Measurements from ENCODE around the gene WWOX.

Gene WWOX

DNA sequence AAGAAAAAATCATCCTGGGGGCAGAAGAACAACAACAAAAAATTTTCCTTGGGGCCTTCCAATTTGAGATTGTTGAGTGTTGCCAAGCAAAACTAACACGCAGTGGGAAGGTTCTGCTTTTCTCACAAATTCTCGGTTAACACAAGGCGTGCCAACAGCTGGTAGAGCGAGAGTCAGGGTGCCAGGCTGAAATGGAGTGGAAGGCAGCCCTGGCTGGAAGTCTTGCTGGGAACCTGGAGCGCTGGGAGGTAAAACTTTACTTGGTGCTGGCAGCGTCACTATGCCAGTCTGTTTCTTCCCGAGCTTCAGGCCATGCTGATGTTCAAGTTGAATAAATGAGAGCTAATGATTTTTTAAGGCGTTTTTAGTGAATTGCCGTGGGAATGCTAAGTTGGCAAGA lies 189.4 kb downstream of the WWOX start:
- H3K9ac ChIP-seq (ENCODE audit: low read depth in 1 of 2, low read length in 2 of 2) = no peak overlapping the region
- H3K4me3 ChIP-seq (ENCODE audit: low read length in 2 of 2) = no peak overlapping the region
- H3K27ac ChIP-seq (ENCODE audit: low read depth in 2 of 2, low read length in 2 of 2) = no peak overlapping the region
- H3K27me3 ChIP-seq (ENCODE audit: control insufficient read depth in 2 of 2, insufficient read depth in 2 of 2, low read length in 2 of 2) = no peaks in the 10 kb centered on the region
- H3K36me3 ChIP-seq (ENCODE audit: control insufficient read depth in 2 of 2, insufficient read depth in 2 of 2, low read length in 2 of 2) = no peaks in the 10 kb centered on the region
- H3K4me1 ChIP-seq (ENCODE audit: control insufficient read depth in 2 of 2, insufficient read depth in 2 of 2, low read length in 2 of 2) = peaks cover 0 to 3% of the 10 kb centered on the region in 2 donors
- no peaks in the 10 kb centered on the region for H3K9me3 ChIP-seq (ENCODE audit: control insufficient read depth in 2 of 2, low read length in 2 of 2)

DNA sequence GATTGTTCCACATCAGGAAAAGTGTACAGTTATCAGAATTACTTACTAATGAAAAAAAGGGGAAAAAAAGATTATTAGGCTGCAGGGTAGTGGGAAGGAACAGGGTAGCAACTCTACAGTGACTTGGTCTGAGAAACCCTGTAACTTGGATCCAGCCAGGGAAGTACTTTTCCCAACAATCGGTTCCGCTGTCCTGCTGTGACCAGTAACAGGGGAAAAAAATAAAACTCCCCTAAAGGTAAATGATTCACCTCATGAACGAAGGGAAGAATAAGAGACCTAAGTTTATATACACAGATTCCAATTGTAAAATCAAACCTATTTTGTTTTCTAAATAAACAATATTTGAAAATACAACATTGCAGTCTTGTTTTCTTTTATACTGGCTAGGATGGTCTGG lies 189.9 kb downstream of the WWOX start:
- H3K36me3 ChIP-seq (ENCODE audit: control insufficient read depth in 2 of 2, insufficient read depth in 2 of 2, low read length in 2 of 2) = no peaks in the 10 kb centered on the region
- H3K9me3 ChIP-seq (ENCODE audit: control insufficient read depth in 2 of 2, low read length in 2 of 2) = no peaks in the 10 kb centered on the region
- no peak overlapping the region for H3K27ac ChIP-seq (ENCODE audit: low read depth in 2 of 2, low read length in 2 of 2)
- H3K27me3 ChIP-seq (ENCODE audit: control insufficient read depth in 2 of 2, insufficient read depth in 2 of 2, low read length in 2 of 2) = no peaks in the 10 kb centered on the region
- H3K9ac ChIP-seq (ENCODE audit: low read depth in 1 of 2, low read length in 2 of 2) = no peak overlapping the region
- peaks cover 0 to 3% of the 10 kb centered on the region in 2 donors for H3K4me1 ChIP-seq (ENCODE audit: control insufficient read depth in 2 of 2, insufficient read depth in 2 of 2, low read length in 2 of 2)
- no peak overlapping the region for H3K4me3 ChIP-seq (ENCODE audit: low read length in 2 of 2)

DNA sequence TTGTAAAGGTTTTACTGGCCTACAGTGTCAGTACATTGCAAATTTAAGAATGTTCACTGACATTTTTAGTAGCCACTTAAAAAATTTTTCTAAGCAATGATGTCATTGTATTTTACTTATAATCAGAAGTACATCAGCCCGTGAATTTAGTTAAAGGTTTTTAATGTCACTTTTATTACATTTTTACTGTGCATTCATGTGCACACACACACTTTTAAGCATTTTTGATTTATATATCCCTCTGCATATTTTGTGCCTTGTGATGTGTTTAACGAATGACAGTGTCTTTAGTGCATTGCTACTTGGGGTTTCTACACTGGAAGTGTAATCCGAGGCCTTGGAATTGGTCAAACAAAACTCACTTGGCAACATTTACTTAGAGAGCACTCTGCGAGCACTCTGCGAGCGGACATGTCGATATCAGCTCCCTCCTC lies 190.4 kb downstream of the WWOX start:
- no peaks in the 10 kb centered on the region for H3K36me3 ChIP-seq (ENCODE audit: control insufficient read depth in 2 of 2, insufficient read depth in 2 of 2, low read length in 2 of 2)
- no peak overlapping the region for H3K4me3 ChIP-seq (ENCODE audit: low read length in 2 of 2)
- no peak overlapping the region for H3K27ac ChIP-seq (ENCODE audit: low read depth in 2 of 2, low read length in 2 of 2)
- no peaks in the 10 kb centered on the region for H3K9me3 ChIP-seq (ENCODE audit: control insufficient read depth in 2 of 2, low read length in 2 of 2)
- H3K9ac ChIP-seq (ENCODE audit: low read depth in 1 of 2, low read length in 2 of 2) = no peak overlapping the region
- H3K4me1 ChIP-seq (ENCODE audit: control insufficient read depth in 2 of 2, insufficient read depth in 2 of 2, low read length in 2 of 2) = peaks cover 0 to 3% of the 10 kb centered on the region in 2 donors
- H3K27me3 ChIP-seq (ENCODE audit: control insufficient read depth in 2 of 2, insufficient read depth in 2 of 2, low read length in 2 of 2) = no peaks in the 10 kb centered on the region

DNA sequence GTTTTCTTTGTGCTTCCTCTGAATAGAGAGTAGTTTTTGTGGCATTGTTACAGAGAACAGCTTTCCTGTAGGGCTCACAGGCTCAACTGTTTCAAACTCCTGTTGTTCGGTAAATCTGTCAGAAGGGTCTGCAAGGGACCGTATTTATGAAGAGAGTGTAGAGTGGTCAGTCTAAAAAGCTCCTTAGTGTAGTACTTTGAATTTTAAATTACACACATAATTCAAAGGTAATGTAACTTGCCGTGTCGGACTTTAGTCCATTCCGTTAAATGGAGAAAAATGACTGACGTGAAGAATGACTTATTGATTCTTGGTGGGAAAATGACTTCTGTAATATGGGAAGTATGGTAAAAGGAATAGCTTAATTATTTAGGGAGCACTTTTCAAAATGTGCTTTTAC lies 190.9 kb downstream of the WWOX start:
- Histone ChIP-seq H3K27me3 (ENCODE audit: control insufficient read depth in 2 of 2, insufficient read depth in 2 of 2, low read length in 2 of 2) (no peaks in the 10 kb centered on the region), H3K36me3 (ENCODE audit: control insufficient read depth in 2 of 2, insufficient read depth in 2 of 2, low read length in 2 of 2) (no peaks in the 10 kb centered on the region), H3K9ac (ENCODE audit: low read depth in 1 of 2, low read length in 2 of 2) (no peak overlapping the region), H3K4me1 (ENCODE audit: control insufficient read depth in 2 of 2, insufficient read depth in 2 of 2, low read length in 2 of 2) (peaks cover 0 to 3% of the 10 kb centered on the region in 2 donors), H3K27ac (ENCODE audit: low read depth in 2 of 2, low read length in 2 of 2) (no peak overlapping the region), H3K4me3 (ENCODE audit: low read length in 2 of 2) (no peak overlapping the region), H3K9me3 (ENCODE audit: control insufficient read depth in 2 of 2, low read length in 2 of 2) (no peaks in the 10 kb centered on the region)

DNA sequence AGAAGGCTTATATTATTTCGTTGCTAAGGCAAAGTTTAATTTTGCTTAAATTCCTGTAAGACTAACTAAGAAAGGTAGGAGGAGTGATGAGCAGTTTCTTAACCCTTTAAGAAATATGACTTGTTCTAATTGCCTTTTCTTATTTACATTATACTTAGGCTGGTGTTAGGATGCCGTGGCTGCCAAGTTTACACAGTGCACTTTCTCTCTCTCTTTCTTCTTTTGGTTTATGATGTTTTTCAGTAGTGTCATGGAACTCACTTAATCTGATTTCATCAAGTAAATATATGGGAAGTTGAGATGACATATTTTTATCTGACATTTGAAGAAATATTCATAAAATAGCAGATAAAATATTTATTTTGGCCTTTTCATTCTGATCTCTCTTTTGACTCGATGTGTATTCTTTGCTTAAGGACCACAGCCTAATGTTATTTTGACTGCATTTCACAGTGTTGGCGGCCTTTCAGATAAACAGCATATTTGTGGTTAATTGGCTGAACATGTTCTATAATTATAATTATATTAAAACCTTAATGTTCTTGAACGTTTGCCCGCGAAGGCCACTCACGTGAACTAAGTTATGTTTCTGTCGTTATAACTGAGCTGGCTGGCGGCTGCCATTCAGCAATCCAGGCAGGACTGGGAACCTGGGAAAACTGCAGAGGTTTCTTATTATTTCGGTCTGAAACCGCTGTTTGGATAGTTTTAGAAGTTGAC lies 191.6 kb downstream of the WWOX start:
- H3K9me3 ChIP-seq (ENCODE audit: control insufficient read depth in 2 of 2, low read length in 2 of 2) = no peaks in the 10 kb centered on the region
- H3K36me3 ChIP-seq (ENCODE audit: control insufficient read depth in 2 of 2, insufficient read depth in 2 of 2, low read length in 2 of 2) = no peaks in the 10 kb centered on the region
- H3K4me3 ChIP-seq (ENCODE audit: low read length in 2 of 2) = no peak overlapping the region
- no peak overlapping the region for H3K27ac ChIP-seq (ENCODE audit: low read depth in 2 of 2, low read length in 2 of 2)
- H3K9ac ChIP-seq (ENCODE audit: low read depth in 1 of 2, low read length in 2 of 2) = no peak overlapping the region
- no peaks in the 10 kb centered on the region for H3K27me3 ChIP-seq (ENCODE audit: control insufficient read depth in 2 of 2, insufficient read depth in 2 of 2, low read length in 2 of 2)
- peaks cover 0 to 3% of the 10 kb centered on the region in 2 donors for H3K4me1 ChIP-seq (ENCODE audit: control insufficient read depth in 2 of 2, insufficient read depth in 2 of 2, low read length in 2 of 2)

DNA sequence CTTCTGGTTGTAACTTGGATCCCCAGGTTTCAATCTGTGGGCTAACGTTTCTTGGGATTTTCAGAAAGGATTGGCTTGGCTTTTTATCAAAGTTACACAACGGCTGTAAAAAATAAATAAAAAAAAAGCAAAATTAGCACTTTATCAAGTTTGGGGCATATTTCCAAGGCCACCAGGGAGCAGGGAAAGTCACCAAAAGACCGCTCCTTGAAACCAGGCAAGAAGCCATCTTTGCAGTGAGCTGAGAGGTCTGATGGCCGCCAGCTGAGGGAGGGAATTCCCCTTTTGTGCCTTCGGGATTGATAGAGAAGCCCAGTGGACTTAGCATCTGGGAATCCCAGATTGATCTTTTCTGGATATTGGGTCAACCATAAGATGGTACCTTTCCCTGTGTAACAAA lies 192.2 kb downstream of the WWOX start:
- Histone ChIP-seq H3K4me3 (ENCODE audit: low read length in 2 of 2) (no peak overlapping the region), H3K36me3 (ENCODE audit: control insufficient read depth in 2 of 2, insufficient read depth in 2 of 2, low read length in 2 of 2) (no peaks in the 10 kb centered on the region), H3K9me3 (ENCODE audit: control insufficient read depth in 2 of 2, low read length in 2 of 2) (no peaks in the 10 kb centered on the region), H3K27ac (ENCODE audit: low read depth in 2 of 2, low read length in 2 of 2) (no peak overlapping the region), H3K9ac (ENCODE audit: low read depth in 1 of 2, low read length in 2 of 2) (no peak overlapping the region), H3K27me3 (ENCODE audit: control insufficient read depth in 2 of 2, insufficient read depth in 2 of 2, low read length in 2 of 2) (no peaks in the 10 kb centered on the region), H3K4me1 (ENCODE audit: control insufficient read depth in 2 of 2, insufficient read depth in 2 of 2, low read length in 2 of 2) (peaks cover 0 to 3% of the 10 kb centered on the region in 2 donors)

DNA sequence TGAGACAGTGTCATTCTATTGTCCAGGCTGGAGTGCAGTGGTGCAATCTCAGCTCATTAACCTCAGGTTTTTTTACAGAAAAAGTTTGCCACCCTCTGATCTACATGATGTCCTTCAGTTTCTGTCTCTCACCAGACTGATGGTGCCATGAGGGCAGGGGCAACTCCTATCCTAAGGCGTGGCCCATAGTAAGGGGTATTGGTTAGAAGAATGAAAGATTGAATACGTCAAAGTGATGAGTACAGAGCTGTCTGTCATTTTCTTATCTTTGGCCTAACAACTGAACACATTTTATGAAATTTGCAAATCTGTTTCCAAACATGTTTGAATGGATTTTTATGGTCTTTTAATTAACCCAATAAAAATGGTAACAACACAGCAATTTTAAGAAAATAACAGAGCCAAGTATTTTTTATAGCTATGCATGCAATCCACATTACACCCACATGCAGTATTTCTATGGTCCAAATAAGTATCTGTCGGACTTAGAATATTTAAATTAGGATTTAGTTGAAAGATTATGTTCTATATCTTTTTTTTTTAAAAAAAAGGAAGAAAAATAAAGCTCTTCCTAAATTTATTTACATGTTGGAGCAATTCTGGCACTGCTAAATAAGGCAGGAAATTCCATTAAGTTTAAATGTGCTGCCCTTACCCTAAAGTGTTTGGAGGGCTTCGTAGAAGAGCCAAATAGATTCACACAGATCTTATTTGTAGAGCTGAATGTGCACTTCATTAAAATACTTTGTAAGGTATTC lies 192.8 kb downstream of the WWOX start:
- H3K27me3 ChIP-seq (ENCODE audit: control insufficient read depth in 2 of 2, insufficient read depth in 2 of 2, low read length in 2 of 2) = no peaks in the 10 kb centered on the region
- H3K36me3 ChIP-seq (ENCODE audit: control insufficient read depth in 2 of 2, insufficient read depth in 2 of 2, low read length in 2 of 2) = no peaks in the 10 kb centered on the region
- no peak overlapping the region for H3K27ac ChIP-seq (ENCODE audit: low read depth in 2 of 2, low read length in 2 of 2)
- H3K4me1 ChIP-seq (ENCODE audit: control insufficient read depth in 2 of 2, insufficient read depth in 2 of 2, low read length in 2 of 2) = peaks cover 0 to 3% of the 10 kb centered on the region in 2 donors
- H3K9me3 ChIP-seq (ENCODE audit: control insufficient read depth in 2 of 2, low read length in 2 of 2) = no peaks in the 10 kb centered on the region
- H3K4me3 ChIP-seq (ENCODE audit: low read length in 2 of 2) = no peak overlapping the region
- H3K9ac ChIP-seq (ENCODE audit: low read depth in 1 of 2, low read length in 2 of 2) = no peak overlapping the region

DNA sequence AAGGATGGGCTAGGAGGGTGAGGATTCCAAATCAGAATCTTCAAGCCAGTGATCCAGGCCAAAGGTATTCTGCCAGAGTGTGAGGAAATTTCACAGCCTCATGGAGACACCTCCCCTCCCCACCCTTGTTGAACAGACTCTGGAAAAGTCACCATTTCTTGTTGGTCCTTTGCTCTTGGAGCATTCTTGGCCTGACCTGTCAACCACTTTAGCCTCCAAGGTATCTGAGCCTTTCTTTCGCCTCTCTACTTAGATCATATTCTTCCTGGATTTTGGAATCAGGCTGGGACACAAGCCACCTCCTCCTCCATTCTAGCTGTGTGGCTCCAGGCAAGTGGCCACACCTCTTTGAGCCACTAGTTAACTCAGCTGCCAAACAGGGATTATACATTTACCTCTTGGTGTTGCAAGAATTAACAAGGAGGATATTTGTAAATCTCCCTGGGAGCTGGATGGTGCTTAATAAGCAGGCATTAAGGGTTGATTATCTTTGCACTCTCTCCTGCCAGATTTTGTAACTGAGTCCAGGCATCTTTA lies 193.5 kb downstream of the WWOX start:
- Histone ChIP-seq H3K27me3 (ENCODE audit: control insufficient read depth in 2 of 2, insufficient read depth in 2 of 2, low read length in 2 of 2) (no peaks in the 10 kb centered on the region), H3K36me3 (ENCODE audit: control insufficient read depth in 2 of 2, insufficient read depth in 2 of 2, low read length in 2 of 2) (no peaks in the 10 kb centered on the region), H3K4me1 (ENCODE audit: control insufficient read depth in 2 of 2, insufficient read depth in 2 of 2, low read length in 2 of 2) (peaks cover 0 to 3% of the 10 kb centered on the region in 2 donors), H3K27ac (ENCODE audit: low read depth in 2 of 2, low read length in 2 of 2) (peak overlapping the region in 1 of 2 donors; percentile 50), H3K9ac (ENCODE audit: low read depth in 1 of 2, low read length in 2 of 2) (no peak overlapping the region), H3K4me3 (ENCODE audit: low read length in 2 of 2) (no peak overlapping the region), H3K9me3 (ENCODE audit: control insufficient read depth in 2 of 2, low read length in 2 of 2) (no peaks in the 10 kb centered on the region)

DNA sequence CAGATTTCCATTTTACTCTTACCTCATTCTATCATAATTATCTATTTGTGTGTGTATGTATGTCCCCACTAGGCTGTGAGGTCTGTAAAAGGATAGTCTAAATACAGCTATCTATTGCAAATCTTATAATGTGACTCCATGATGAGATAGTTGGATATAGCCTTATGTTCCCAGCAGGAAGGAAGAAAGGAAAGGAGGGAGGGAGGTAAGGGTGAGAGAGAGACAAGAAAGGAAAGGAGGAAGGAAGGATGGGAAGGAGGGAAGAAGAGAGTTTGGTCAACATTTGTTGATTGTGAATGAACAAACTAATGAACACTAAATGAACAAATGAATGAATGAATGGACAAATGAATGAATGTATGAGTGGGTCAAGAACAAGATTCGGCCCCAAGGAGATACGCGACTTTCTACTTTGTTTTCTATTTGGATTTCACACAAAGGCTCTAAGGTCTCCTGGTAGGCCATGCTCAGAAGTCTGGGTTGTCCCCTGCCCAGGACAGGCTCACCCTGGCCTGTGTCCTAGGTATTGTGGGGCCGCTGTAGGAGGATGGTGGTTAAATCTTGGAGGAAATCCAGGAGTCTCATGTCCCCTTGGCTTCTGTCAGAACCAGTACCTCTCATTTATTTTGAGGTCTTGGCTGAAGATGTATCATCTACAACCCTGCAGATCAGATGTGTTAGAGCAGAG lies 195.2 kb downstream of the WWOX start:
- peaks cover 0 to 3% of the 10 kb centered on the region in 2 donors for H3K4me1 ChIP-seq (ENCODE audit: control insufficient read depth in 2 of 2, insufficient read depth in 2 of 2, low read length in 2 of 2)
- H3K36me3 ChIP-seq (ENCODE audit: control insufficient read depth in 2 of 2, insufficient read depth in 2 of 2, low read length in 2 of 2) = no peaks in the 10 kb centered on the region

More for the DNA sequence above, 195.2 kb downstream of the WWOX start:
- Histone ChIP-seq H3K4me3 (ENCODE audit: low read length in 2 of 2) (no peak overlapping the region), H3K9me3 (ENCODE audit: control insufficient read depth in 2 of 2, low read length in 2 of 2) (no peaks in the 10 kb centered on the region), H3K9ac (ENCODE audit: low read depth in 1 of 2, low read length in 2 of 2) (no peak overlapping the region), H3K27ac (ENCODE audit: low read depth in 2 of 2, low read length in 2 of 2) (no peak overlapping the region), H3K27me3 (ENCODE audit: control insufficient read depth in 2 of 2, insufficient read depth in 2 of 2, low read length in 2 of 2) (no peaks in the 10 kb centered on the region)

Data from mucosa of rectum (tissue), 2 donors.